ENCODE measurements around the gene TMEM115.

TMEM115 gene

DNA sequence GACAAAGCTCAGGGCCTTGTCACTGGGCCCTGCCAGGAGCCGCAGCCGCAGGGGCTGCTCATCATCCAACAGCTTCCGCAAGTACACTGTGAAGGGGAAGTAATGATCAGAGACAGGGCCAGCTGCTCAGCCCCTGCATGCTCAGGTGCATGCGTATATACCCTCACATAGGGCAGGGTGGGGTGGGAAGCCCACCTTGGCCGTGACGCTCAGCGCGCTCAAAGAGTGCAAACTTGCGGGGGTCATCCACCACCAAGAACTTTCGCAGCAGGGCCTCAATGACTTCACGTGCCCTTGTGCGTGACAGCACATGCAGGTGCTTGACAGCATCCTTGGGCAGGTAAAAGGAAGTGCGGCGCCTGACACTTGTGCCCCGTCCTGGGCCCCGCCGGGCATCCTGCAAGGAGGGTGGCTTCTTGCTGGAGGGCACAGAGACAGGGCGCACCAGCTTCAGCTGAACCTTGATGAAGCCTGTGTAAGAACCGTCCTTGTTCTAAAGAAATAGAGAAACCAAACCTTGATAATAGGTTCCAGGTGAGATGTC, 27.9 kb downstream of the TMEM115 start:
- no peak for DNase-seq (ENCODE audit: low read depth in 2 of 2)

DNA sequence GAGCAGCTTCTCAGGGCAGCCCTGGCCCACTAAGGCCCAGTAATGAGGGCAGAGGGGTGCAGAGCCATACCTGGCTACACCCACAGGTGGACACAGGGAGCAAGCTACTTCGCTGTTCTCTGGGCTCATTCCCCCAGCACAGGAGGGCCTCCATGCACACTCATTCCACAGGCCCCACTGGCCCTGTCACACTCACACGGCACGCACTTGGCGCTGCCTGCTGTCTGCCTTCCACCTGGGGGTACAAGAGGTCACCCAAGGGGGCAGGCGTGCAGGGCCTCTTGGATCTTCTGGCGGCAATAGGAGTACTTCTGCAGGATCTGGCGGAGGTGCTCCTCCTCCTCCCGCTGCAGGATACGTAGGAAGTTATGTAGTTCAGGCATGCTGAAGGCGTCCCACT, 29.0 kb downstream of the TMEM115 start:
- no peak for DNase-seq (ENCODE audit: low read depth in 2 of 2)

DNA sequence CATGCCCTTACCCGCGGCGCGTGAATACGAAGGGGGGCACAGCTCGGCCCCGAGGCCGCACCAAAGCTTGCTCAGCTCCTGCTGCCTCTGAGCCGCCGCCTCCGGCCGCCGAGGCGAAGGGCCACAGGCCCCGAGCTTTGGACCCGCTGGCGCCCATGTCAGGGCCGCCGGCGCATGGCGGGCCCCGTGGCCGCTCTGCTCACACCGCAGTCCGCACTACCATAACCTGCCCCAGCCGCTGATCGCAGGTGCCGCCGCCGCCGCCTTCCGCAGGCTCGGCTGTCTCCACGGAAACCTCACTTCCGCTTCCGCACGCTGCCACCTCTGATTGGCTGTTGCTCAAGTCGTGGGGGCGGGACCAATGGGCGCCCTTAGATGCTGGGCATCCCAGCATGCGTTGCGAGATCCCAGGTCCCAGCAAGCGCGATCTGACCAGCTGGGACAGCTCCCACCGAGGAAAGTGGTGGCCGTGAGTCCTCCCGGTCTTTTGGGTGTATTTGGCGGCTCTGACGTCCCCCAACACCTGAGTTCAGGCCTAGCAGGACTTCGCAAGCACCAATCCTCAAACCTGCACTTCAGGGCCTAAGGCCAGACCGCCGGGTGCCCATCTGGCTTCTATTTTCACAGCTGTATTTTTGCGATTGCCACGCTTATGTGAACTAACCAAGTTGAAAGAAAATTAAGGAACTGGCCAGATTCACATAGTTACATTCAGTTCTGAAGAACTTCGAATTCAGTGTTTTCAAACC, 31.2 kb downstream of the TMEM115 start, which contains the start of gene TUSC2:
Gene TUSC2 (minus strand): TSS at position 281 of the 749 bp plus-strand sequence. CDS start 124 bp downstream, at position 157.
- DNase-seq (ENCODE audit: low read depth in 2 of 2), result peak; percentile 87 to 91

DNA sequence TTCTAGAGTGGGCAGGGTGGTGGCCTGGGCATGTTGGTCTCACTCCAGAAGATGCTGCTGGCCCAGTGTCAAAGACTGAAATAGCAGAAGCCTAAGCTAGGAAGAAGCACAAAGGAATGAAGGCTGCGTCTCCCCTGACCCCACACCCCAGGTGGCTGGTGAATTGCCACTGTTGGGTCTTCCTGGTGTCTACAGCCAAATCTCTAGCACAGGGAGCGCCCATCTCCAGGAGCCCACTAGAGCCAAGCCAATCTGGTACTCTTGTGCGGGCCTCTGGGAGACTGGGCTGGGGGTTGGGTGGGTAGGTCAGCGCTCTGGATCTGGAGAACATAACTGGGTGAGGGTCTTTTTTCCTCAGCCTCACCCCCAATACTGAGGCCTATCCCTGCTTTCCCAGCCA, 32.2 kb downstream of the TMEM115 start:
- DNase-seq (ENCODE audit: low read depth in 2 of 2), result no peak

DNA sequence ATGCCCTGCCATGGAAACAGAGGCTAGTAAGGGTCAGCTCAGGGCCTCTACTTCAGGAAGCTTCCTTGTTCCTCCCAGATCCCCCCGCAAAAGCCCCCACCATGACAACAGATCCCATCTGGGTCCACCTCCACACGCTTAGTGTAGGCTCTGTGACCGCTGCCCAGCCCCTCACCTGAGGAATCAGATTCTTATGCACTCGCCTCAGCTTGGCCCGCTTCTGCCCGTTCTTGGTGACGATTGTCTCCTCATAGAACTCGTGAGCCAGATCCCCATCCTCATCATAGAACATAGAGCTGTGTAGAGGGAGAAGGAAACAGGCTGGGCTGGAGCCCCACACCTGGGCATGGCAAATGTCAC, 33.2 kb downstream of the TMEM115 start:
- no peak for DNase-seq (ENCODE audit: low read depth in 2 of 2)

DNA sequence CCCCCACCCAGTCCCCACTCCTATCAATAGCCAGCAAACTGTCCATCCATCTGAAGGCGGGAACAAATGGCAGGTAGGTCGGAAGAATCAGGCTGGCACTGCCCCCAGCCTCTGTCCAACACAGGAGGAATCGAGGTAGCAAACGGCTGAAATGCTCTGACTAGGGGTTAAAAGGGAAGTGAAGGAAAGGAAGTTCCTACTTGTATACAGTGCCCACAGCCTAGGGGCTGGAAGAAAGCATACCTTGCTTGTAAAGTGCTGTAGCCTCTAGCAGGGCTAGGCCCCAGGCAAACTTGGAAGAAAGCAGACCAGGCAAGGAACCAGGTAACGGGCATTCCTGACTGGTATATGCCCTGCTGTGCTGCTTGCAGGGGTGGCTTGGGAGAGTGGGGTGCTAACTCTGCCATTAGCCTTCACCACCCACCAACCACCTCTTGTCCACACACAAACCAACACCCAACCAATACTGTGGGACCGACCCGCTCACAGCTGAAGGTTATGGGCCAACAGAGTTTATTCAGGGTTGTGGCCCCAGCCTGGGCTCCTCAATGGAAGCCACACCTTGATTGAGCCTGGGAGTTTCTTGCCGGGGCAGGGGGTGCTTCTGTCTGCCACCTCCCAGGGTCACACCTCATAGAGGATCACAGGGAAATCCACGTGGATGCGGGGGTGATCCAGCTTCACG, 33.7 kb downstream of the TMEM115 start:
- no peak for DNase-seq (ENCODE audit: low read depth in 2 of 2)

DNA sequence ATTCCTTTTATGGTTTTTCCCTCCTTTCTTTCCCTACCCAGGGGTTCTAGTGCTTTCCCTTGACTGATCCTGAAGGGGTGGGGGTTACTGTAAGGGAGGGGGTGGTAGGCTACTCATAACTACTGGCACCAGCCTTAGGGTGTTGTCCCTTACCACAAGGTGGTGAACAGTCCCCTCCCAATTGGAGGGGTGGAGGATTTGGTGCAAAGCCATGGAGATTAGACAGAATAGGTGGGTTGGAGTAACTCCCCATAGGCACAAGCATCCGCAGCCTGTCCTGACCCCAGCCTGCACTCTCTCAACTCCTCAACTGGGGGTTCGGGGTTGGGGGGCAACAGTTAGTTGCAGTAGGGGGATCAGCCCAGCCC, 34.2 kb downstream of the TMEM115 start:
- DNase-seq (ENCODE audit: low read depth in 2 of 2), result no peak

DNA sequence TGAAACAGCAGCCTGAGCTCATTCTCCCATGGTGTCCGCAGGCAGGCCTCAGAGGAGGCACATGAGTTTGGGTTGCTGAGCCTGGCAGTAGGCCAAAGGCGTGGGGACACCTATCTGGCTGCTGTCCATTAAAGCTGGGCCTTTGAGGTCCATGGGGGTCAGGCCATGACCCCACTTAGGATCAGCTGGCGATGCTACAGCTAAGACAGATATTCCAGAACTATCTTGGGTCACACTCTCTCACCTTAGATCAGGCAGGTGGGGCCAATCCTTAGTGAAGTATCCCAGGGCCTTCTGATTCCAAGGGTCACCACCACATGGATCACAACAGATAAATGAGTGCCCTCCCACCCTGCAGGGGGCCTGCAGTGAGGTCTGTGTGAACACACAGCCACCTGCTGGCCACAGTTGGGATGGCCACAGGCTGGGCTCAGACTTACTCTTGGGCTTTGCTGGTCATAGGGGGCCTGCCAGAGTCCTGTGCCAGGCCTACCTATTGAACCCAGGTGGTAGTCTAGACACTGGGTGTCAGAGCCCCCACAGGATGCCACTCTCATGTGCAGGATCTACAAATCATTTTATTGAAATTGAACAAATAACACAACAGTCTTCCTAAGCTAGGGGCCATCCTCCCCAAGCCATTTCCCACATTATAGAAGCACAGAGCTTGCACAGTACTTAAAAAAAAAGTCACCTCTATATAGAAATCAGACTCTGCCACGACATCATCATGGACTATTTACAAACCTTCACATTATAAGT, 34.8 kb downstream of the TMEM115 start:
- DNase-seq (ENCODE audit: low read depth in 2 of 2), result peak in 1 of 2 donors; percentile 30

DNA sequence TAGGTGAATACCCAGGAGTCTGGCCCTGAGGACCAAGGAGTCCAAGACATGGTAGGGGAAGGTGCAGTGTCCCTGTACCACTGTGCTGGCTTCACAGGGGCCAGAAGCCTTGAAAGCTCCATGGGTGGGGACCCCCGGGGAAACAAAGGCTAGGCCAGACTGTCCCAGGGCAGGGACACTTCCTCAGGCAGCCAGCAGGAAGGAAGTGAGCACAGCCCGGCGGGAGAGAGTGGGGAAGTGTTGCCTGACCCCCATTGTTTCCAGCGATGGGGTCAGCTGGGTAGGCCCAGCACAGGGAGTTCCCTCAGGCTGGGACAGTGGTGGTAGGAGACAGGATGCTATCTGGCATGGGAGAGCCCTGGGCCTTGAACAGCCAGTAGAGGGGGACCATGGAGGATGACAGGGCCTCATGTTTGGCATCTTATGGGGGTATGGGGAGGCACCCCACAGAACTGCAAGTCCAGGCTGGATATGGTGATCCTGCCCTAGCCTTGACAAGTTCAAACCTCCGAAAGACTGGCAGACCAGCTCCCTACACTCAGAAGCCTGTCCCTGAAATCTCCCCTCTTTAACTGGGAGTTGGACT, 35.6 kb downstream of the TMEM115 start:
- no peak for DNase-seq (ENCODE audit: low read depth in 2 of 2)

DNA sequence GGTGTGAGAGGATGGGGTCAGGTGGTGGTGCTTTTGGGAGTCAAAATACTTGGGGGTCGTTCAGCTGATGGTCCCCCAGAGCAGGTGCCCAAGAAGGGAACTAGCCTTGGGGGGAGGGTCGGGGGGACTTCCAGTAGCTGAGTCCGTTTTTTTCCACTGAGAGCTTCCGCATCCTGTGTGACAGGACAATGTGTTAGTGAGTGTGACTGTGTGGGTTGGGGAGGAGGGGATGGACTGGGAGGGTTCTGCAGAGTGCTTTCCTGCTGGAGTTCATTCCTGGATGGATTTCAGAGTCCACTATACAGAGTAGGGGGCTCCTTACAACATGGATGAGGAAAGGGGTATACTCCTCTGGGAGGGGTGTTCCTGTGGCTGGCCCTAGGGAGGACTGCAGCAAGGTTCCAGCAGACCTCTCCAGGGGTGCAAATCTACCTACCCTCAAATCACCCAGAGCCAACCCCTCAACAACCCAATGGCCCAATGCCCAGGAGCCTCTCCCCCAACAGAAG, 36.2 kb downstream of the TMEM115 start:
- DNase-seq (ENCODE audit: low read depth in 2 of 2), result no peak

DNA sequence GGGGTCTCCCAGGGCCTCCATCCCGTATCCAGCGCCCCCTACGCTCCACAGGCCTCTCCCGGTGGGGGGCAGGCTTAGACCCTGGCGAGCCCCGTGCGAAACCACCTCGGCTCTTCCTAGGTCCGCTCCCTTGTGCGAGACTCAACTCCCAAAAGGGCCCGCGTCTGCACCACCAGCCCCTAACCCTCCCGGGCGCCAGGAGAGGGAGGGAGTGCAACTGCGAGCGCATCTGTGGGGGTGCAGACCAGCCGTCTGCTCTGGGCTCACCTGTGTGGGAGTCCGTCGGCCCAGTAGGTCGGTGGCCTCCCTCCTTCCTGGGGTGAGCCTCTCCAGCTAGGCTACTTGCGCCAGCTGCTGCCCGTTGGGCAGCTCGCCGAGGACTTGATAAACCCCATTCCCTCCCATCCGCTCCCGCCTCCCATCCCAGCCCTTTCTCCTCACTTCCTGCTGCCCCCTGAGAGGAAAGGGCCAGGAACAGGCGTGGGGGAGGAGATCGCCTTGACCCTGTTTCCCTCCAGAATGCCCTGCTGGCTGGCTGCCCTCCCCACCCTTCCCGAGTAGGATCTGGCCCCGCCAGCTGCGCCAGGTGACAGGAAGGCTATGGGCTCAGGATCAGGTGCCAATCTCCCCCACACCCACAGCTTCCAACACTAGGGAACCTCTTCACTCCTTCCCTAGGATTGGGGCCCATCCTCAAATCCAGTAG, 36.8 kb downstream of the TMEM115 start, which contains the start of gene HYAL2:
Gene HYAL2 (minus strand): TSS at position 360 of the 706 bp plus-strand sequence. CDS start 2,256 bp downstream, outside the sequence.
- no peak for DNase-seq (ENCODE audit: low read depth in 2 of 2)

DNA sequence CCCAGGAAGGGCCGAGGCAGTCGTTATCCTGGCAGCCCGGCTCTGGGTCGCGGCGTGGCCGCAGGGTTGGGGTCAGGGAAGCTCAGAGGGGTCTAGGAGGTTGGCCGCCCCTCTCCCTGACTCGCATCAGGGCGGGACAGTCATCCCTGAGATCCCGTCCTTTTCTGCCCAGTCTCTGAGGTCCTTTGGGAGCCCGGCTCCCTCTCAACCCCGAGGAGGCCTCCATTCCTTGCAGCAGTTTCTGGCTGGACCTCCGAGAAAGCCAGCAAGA, 37.3 kb downstream of the TMEM115 start:
- no peak for DNase-seq (ENCODE audit: low read depth in 2 of 2)

DNA sequence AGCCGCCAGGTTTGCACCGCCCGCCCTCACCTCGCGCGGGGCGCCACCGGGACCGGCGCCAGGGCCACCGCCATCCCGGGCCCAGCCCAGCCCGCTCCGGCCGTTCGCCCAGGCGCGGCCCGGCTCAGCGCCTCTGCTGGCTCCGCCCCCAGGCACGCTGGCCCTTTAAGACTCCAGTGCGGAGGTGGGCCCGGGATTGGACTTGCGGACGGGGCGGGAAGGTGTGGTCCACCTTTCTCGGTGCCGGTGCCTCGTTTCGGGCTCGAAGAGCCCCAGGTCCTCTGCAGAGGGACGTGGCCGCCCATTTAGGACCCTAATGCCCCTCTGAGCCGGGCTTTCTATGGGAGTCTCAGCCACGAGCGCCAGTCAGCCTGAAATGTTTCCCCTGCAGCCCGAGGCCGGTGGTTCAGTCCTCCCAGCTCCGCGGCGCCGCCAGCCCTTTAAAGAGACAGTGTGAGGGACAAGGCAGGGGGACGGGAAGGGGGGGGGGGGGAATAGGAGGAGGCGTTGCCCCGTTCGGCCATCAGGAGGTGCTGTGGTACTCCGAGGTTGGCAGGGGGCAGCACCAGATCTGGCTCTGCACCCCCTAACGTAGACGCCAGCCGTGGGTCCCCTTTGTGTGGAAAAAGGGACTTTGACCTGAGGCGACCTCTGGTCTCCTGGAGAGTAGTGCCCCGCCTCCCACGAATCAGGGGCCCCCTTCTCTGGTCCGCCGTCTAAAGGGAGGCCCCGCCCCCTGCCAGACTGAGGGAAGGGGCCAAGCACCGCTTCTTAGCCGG, 37.8 kb downstream of the TMEM115 start:
- DNase-seq (ENCODE audit: low read depth in 2 of 2), result peak; percentile 57 to 58

DNA sequence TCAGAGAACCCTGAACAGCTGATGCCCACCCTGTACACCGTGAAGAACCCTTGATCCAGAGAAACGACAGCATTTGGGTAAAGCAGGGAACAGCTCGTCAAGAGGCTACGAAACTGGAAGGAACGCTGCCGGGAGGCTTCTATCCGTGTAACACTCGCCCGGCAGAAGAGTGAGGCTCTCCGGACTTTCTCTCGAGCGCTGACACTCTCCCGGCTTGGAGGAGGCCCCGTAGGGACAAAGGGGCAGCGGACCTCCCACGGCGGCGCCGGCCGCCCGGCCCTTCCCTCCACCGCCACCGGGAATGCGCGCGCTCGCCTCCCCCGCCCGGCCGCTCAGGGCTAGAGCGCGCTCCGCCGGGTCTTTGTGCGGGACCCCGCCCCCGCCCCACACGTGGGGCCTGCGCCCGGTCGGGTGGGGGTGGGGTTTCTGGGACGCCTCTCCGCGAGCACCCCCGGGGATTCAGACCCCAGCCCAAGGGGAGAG, 38.4 kb downstream of the TMEM115 start:
- DNase-seq (ENCODE audit: low read depth in 2 of 2), result peak in 1 of 2 donors; percentile 26

DNA sequence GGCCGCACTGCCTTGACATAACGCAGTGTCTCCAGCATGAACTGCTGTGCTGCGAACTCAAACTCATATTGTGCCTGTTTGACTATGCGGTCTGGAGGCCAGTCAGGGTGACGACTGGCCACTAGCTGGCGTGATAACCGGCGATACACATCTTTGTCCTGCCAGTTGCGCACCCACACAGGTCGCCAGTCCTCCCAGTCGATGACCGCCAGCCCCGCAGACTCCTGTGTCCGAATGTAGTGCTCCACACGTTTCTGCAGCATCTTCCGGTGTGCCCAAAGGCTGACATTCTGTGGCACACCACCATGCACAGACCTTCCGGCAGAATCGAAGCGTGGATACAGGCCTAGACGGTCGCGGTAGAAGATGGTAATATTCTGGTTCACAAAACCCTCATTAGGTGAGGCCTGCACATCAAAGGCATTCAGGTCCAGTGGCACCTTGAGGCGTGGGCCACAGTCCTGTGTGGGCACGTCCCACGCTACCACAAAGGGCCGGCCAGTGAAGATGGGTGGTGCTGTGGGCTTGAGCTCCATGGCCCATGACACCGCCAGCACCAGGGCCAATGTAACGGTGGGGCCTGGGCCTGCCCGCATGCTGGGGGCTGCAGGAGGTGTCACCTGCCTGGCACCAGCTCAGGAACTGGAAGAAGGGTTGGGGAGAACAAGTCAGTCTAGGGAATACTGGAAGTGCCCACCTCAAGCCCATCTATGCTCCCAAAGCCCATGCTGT, 39.3 kb downstream of the TMEM115 start:
- DNase-seq (ENCODE audit: low read depth in 2 of 2), result no peak

DNA sequence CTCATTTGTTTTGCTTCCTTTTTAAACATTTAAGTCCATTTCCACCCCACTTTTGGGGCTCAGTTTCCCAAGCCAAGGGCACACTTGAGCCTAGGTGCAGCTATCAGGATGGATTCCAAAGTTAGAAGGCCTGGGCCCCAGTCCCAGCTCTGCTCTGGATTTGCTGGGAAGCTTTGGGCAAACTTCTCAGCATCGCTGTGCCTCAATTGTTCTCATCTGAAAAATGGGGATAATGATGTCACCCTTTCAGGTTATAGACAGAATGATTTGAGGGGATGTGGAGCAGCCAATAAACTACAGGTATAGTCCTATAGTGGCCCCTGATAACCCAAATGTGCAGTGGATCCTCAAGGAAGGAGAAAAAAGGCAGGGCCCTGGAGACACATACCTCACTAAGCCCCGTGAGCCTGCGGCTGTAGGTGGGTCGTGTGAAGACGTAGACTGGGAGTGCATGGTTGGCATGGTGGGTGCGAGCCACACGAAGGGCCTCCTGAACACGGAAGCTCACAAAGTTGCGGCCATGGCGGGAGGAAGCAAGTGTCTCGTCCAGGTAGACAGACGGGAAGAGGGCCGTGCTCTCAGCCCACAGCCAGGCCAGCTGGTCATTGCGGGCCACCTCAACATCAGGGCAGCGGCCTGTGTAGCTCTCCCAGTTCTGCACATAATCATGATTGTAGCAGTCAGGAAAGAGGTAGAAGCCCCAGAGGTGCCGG, 40.0 kb downstream of the TMEM115 start:
- DNase-seq (ENCODE audit: low read depth in 2 of 2), result no peak

DNA sequence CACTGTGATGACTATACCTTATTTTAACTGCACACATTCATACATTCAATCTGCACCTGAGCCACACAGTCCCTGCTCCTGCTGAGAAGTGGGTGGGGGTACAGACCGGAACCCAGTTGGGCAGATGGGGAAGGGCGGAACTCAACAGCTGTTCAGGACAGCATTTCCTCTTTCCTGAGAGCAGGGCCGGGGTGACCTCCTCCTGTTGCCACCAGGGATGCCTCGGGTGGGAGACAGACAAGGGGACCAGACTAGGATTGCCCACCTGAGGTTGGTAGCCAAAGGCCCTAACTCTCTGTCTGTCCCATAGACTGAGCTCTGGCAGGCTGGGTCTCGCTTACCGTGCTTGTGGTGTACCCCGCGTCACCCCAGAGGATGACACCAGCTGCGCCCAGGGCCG, 40.7 kb downstream of the TMEM115 start:
- DNase-seq (ENCODE audit: low read depth in 2 of 2), result no peak

DNA sequence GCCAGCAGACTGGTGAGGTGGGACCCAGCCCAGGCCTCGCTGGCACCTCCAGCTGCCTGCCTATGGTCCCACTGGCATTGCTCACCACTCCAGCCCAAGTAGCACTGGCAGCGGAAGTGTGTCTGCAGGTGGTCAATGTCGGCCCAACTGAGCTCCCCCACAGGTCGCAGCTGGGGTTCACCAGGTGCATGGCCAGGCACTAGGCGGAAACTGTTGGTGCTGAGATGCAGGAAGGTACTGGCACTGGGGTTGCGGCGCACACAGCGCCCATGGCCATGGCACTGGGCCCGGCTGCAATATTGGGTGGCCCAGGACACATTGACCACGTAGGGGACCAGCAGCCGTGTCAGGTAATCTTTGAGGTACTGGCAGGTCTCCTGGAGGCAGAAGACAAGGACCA, 41.2 kb downstream of the TMEM115 start:
- DNase-seq (ENCODE audit: low read depth in 2 of 2), result no peak

DNA sequence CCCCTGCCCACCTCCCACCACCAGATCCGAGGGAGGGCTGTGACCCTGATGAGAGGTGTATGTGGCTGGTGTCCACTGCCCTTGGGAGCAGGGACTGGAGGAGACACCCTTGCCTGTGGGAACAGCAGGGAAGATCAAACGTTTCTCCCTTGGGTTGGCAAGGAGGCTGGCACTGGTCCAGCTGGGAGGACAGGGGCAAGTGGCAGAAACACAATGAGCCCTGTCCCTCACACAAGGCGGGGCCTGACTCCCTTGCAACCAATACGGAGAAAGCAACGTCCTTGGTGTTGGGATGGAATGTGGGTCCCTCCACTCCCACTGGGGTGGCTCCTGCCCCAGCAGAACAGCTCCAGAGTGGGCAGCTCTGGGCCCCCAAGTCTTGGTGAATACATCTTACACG, 42.0 kb downstream of the TMEM115 start:
- no peak for DNase-seq (ENCODE audit: low read depth in 2 of 2)
